Globus pallidus (tissue), 1 donor: ENCODE data around the gene SMAD4.
"Not testable (repeated sequence)": the region's sequence is repeated elsewhere in the genome, so short reads cannot be mapped to it uniquely, and the experiment has no call there.

Experiments used
- DNase-seq: peaks from one replicate; pipeline ENCODE4 v3.0.0-alpha.2; 2015; ENCODE audit warnings: low spot score

SMAD4 gene

DNA sequence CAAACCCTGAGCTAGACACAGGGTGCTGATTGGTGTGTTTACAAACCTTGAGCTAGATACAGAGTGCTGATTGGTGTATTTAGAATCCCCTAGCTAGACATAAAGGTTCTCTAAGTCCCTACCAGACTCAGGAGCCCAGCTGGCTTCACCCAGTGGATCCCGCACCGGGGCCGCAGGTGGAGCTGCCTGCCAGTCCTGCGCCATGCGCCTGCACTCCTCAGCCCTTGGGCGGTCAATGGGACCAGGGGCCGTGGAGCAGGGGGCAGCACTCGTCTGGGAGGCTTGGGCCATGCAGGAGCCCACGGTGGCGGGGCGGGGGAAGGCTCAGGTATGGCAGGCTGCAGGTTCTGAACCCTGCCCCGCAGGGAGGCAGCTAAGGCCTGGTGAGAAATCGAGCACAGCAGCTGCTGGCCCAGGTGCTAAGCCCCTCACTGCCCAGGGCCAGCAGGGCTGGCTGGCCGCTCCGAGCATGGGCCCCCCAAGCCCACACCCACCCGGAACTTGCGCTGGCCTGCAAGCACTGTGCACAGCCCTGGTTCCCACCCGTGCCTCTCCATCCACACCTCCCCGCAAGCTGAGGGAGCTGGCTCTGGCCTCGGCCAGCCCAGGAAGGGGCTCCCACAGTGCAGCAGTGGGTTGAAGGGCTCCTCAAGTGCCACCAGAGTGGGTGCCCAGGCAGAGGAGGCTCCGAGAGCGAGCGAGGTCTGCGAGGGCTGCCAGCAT is 81.8 kb downstream of the SMAD4 start:
- DNase-seq = not testable (repeated sequence)

DNA sequence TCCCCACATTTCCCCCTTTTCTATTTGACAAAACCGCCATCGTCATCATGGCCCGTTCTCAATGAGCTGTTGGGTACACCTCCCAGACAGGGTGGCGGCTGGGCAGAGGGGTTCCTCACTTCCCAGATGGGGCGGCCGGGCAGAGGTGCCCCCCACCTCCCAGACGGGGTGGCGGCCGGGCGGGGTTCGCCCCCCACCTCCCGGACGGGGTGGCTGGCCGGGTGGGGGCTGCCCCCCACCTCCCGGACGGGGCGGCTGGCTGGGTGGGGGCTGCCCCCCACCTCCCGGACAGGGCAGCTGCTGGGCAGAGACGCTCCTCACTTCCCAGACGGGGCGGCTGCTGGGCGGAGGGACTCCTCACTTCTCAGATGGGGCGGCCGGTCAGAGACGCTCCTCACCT is 87.0 kb downstream of the SMAD4 start:
- DNase-seq = not testable (repeated sequence)

- DNase-seq = not testable (repeated sequence)
These were observed 89.5 kb downstream of the SMAD4 start for GRCh38 chr18:51119561-51119960.

GRCh38 chr18:51119976-51120375 is 90.0 kb downstream of the SMAD4 start:
- not testable (repeated sequence) for DNase-seq

GRCh38 chr18:51120809-51121596 is 91.0 kb downstream of the SMAD4 start:
- no peak for DNase-seq

GRCh38 chr18:51121597-51121857 is 91.5 kb downstream of the SMAD4 start:
- no peak for DNase-seq

DNA sequence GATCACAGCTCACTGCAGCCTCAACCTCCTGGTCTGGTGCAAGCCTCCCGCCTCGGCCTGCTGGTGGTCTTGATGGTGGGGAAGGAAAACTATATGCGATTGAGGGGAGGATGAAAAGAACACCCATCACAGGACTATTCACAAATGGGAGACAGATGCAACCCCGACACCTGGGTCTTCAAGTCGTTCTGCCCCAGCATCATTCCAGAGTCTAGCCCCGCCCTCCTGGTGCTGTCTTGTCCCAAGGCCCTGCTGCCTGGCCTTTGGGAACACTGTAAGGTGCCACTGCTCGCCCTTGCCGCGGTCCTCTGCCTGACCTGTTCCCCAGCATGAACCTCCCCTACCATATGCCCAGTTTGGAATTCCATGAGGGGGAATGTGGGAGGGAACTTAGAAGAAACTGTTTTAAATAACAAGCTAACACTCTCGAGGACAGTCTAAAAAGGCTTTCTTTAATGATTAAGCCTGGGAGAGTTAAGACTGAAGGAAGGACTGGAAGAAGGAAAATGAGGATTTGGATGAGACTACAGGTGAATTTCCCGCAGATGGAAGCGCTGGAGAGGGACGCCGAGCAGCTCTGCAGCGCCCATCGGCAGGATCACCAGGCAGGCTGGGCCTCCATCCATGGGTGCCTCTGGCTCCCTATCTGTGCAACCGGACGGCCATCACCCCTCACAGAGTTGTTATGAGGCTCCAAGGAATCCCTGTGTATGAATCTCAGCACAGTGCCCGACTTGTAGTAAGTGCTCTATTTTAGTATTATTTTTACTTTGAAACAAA is 92.4 kb downstream of the SMAD4 start:
- no peak for DNase-seq

DNA sequence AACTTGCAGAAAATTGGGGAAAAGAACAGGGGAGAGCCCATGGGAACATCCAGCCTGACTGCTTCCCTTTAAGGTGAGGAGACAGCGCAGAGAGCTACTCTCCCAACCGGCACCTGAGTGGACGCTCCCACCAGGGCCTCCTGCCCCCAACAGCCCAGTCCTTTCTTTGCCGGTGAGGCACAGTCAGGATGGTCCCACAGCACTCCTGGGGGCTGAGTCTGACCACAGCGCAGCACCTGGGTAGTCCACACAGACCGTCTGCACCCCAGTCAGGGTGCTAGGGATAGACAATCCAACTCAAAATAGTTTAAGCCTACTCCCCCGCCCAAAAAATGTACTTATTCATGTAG is 93.0 kb downstream of the SMAD4 start:
- DNase-seq = no peak

DNA sequence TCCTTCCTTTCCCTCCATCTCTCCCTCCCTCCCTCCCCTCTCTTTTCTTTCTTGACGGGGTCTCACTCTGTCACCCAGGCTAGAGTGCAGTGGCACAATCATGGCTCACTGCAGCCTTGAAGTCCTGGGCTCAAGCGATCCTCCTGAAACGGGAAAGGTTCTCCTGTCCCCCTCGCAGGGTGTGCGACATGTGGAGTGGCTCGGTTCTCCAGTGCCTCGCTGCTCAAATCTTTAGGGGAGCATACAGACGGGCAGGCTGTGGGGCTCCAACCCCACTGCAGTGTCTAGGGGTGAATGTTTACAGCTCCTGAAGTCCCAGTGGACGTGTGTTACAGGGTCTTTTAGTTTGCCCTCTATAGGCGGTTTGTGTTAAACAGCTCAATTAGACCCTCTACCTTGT is 93.5 kb downstream of the SMAD4 start:
- DNase-seq = no peak

DNA sequence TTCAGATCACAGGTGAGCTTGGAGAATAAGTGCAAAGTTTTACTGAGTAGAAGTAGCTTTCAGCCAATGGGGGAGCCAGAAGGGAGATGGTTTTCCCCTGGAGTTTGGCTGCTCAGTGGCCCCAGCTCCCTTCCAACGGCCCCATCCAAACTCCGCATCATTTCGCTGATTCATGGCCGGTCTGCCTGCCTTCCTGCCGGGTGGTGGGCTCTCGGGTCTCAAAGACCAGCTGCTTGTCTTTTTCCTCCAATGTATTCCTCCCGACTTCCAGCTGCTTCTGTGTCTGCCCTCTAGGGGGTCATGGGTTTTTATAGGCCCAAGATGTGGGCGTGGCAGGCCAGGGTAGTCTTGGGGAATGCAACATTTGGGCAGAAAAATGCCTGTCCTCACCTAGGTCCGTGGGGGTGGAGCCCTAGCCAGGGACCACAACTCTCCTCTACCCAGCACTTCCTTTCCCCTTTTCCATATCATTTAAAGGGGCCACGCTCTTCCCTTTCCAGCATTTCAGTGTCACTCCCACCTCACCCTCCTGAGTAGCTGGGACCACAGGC is 94.0 kb downstream of the SMAD4 start:
- DNase-seq = no peak

DNA sequence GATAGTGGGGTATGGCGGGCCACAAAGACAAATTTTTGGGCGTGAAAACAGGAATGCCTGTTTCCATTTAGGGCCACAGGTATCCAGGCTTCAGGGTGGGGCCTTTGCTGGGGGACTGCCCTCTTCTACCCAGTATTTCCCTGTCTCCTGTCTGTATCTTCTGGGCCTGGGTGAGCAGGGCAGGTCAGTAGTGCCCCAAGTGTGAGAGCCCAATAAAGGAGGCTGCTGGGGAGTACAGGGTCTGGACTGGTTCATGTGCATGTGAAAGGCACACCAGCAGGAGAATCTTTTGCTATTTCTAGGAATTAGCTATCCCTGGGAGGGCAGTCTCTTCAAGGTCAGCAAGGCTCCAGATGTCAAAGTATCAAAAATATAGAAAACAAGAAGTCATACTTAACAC is 96.0 kb downstream of the SMAD4 start:
- DNase-seq = no peak

DNA sequence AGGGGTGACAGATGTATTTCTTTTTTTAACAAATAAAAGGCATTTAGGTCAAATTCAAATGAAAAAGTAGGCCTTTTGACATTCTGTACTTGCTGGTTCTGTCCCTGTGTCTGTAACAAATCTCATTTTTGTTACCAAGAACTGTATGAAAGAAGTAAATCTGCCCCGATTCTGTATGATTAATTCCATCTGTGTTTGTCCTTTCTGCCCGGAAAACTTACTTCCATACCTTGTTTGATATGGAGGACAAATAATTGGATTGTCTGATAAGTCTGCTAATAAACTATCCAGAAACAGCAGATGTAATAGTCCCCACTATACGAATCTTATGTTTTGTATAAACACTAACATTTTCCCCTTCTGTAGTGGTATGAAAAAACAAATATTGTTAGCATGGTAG is 97.7 kb downstream of the SMAD4 start:
- DNase-seq = no peak

GRCh38 chr18:51128533-51128932 is 98.5 kb downstream of the SMAD4 start:
- no peak for DNase-seq

- DNase-seq = no peak
These were observed 102.4 kb downstream of the SMAD4 start for GRCh38 chr18:51132256-51132935.

DNA sequence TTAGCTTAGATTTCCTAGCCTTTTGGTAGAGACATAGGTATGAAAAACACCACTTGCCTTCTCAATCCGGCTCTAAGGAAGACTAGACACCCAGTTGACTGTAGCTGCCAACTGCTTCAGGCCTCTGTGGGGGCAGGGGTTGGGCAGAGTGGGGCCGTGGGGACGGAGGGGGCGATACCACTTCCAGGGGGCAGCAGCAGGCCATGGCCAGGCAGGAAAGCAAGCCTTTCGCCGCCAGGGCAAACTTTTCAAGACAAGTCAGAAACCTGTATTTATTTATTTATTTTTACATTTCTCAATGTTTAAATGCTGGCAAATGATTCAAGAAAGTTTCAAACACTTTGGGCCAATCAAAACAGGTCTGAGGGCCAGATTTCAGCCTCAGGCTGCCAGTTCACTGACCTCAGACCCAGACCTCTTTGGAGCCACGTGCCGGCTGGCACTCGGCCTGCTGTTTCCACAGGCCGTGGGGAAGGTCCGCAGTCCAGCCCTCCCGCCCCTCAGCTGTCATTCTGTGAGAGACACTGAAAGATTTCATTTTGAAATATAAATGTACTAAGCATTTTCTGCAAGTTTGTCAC is 103.7 kb downstream of the SMAD4 start:
- DNase-seq = no peak
